Activated CD8-positive, alpha-beta memory T cell treated with anti-CD3 and anti-CD28 coated beads for 1 hour (primary cell): ENCODE results near the gene TIMM23.
"Not testable (repeated sequence)": the region's sequence is repeated elsewhere in the genome, so short reads cannot be mapped to it uniquely, and the experiment has no call there.

ENCODE experiments used
- DNase-seq, 2 donors: peaks; one replicate each; pipeline ENCODE4 v3.0.0-alpha.2; 2020; ENCODE audit warnings: low read depth in 1 of 2; ENCODE audit errors: extremely low read depth in 1 of 2

TIMM23 gene

DNA sequence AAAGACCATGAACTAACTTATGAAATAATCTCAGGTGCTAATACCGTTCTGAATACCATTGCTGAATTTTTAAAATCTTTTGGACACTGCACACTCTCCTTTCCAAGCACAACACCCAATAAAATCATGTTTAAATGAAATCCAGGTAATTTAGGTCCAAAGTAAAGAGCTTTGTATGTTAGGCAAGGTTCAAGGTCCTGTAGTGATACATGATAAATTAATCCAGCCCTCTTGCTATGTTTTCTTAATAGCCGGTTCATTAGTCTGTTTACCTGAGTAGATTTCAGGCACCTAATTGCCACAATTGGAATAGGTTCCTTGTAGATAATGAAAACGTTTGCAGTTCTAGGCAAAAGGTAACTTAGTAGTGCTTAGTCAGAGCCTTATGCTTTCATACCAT is 13.3 kb downstream of the TIMM23 start:
- DNase-seq = not testable (repeated sequence)

DNA sequence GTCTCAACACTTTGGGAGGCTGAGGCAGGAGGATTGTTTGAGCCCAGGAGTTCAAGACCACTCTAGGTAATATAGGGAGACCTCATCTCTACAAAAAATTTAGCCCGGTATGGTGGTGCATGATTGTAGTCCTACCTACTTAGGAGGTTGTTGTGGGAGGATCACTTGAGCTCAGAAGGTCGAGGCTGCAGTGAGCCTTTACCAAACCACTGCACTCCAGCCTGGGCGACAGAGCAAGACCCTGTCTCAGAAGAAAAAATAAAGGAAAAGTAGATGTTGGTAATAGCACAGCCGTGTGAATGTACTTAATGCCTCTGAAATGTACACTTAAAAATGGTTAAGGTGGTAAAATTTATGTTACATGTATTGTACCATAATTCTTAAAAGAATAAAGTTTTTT is 25.3 kb downstream of the TIMM23 start:
- no peak for DNase-seq

DNA sequence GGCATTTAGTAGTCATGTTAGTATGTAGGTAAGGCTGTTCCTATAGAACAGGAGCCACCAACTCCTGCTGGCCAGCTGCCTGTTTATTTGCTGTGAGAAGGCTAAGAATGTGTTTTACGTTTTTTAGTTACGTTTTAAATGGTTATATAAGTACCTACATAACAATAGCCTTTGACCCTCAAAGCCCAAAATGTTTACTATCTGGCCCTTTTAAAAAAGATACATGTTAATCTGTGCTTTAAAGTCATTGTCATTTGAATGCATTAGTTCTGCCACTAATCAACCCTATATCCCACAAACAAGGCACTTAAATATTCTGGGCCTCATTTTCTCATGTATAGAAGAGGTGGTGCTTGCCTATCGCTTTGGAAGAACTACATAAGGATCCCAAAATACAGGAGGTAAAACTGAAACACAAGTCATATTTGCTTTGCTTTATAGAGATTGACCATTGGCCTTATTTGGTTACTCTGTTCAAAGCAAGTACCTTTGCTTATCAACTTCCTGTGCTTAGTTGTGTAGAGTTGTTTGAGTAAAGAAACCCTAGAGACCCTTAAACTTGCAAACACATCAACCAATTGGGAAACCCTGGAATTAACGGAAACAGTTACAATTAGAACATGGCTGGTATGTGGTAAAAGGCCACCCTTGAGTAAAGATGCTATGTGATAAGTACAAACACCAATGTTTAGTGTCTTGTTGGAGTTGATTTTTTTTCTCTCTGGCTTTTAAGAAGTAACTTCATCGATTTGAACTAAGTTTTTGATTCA is 25.9 kb downstream of the TIMM23 start:
- no peak for DNase-seq

DNA sequence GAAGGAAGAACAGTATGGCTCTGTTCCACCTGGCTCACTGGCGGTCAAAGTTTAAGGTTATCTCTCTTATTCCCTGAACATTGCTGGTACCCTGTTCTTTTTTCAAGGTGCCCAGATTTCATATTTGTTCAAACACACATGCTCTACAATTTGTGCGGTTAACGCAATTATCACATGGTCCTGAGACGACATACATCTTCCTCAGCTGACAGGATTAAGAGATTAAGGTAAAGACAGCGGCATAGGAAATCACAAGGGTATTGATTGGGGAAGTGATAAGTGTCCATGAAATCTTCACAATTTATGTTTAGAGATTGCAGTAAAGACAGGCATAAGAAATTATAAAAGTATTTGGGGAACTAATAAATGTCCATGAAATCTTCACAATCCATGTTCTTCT is 27.7 kb downstream of the TIMM23 start:
- DNase-seq = not testable (repeated sequence)

DNA sequence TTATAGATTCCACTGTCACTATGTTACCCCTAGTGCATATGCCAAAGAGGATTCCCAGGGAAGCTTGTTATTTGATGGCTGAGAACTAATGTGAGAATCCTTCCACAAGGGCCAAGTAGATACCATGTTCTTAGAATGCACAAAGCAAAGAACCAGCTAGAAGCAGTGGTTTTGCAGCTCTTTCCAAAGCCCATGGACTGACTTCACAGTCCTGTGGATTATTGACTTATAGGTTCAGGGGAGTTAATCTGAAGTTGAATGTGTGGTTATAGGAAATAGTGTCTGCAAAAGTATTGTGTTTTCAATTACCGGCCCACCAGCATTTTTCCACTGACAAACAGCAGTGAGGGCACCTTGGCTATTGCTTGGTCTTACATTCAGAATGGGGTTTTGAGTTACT is 28.2 kb downstream of the TIMM23 start:
- DNase-seq = no peak

DNA sequence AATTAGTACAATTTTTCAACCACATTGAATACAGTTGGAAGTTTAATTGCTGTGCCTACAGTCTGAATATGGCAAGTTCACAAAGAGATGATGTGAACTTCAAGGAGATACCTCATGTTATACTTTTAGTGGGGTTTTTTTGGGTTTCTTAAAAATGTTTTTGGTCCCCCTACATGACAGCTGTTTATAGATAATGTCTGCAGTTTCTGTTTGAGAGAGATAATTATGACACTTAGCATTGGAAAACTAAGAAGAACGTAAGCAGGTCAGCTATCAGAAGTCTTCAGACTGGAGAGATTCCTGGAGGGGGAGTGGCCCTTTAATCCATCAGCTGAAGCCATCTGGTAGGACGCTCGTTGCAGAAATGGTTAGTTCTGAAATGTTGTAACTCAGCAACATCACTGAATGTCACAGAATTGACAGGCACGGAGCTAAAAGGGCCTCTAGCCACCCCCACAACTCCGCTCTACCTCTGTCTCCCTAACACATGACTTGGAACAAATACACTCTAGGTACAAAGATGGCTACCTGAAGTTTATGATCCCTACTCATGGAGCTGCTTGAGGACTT is 29.0 kb downstream of the TIMM23 start:
- DNase-seq = no peak

DNA sequence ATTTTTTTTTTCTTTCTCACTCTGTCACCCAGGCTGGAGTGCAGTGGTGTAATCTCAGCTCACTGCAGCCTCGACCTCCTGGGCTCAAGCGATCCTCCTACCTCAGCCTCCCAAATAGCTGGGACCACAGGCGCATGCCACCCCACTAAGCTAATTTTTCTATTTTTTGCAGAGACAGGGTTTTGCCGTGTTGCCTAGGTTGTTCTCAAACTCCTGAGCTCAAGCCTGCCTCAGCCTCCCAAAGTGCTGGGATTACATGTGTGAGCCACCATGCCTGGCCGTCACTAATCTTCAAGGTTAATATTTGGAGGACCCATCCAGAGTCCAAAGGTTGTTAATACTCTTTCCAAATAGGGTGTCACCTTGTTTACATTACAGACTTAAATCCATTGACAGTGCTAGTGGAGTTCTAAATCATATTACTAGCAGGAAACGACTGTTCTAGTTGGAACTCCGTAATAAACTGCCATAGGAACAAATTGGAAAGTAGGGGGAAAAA is 29.9 kb downstream of the TIMM23 start:
- not testable (repeated sequence) for DNase-seq

DNA sequence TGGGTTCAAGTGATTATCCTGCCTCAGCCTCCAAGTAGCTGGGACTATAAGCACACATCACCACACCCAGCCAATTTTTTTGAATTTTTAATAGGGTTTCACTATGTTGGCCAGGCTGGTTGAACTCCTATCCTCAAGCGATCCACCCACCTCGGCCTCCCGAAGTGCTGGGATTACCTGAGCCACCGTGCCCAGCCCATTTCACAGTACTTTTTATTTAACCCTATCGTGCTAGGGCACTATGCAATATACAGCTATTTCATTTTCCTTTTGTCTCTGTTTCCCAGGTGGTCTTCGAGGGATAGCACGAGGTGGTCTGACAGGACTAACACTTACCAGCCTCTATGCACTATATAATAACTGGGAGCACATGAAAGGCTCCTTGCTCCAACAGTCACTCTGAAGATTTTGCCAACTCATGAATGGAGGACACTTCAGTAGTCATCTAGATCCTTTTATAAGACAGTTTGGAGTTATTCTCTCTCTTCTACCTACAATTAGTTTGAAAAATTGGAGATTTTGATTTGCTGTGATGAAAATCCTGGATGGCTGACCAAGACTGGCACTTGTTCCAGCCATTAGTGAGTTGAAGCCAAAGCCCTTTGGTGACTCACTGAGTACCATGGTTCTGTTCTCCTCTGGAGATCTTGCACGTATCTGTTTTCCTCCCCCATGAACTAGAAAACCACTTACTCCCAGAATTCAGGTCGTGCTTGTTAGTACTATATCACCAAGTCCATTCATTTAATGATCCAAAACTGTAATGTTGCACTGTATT is 30.8 kb downstream of the TIMM23 start:
- DNase-seq = no peak

DNA sequence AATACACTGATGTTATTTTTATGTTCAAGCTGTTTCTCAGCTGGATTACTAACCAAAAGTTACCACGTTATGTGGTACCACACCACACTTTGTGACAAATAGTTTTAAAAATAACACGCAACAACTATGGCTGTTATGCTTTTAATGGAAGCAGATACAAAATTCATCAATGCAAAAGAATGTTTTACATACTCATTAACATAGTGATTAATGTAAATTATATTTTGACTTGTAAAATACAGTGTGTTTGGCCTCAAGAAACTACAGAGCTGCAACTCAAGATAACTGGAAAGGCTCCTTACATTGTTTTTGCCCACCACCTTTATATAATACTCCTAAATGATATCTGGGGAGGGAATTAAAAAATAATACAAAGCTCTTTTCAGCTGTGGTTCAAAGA is 32.7 kb downstream of the TIMM23 start:
- no peak for DNase-seq

DNA sequence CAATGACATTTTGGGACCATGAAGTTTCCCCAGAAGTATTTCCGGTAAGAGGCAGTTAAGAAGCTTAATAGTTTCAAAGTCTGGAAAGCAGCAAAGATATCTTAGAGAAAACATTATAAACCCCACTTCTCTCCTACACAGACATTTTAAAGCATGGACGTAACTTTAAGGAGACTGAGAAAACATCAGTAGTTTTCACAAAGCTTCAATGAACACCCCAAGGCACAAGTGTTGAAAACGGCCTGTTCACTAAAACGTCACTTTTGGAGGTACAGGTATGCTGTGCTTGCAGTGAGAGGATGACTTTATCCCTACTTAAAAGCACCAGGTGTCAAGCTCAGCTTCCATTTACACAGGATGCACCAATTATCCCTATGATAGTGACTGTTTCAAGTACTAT is 33.1 kb downstream of the TIMM23 start:
- DNase-seq = no peak

DNA sequence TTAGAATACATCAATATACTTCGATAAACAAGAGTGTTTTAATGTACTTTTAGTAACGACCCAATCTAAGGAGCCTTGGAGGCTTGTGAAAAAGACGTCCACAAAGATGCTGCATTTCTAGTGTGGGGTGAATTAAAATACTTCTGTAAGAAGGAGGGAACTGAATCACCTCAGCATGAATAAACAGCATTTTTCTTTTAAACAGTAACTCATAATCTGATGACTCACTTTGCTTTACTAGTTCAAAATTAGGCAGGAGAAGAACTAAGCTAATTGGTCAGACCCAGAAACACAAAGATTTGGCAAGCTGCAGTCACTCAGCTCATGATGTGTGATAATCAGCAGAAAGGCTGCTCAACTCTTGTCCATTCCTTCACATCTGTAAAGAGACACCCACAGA is 33.9 kb downstream of the TIMM23 start:
- DNase-seq = no peak

DNA sequence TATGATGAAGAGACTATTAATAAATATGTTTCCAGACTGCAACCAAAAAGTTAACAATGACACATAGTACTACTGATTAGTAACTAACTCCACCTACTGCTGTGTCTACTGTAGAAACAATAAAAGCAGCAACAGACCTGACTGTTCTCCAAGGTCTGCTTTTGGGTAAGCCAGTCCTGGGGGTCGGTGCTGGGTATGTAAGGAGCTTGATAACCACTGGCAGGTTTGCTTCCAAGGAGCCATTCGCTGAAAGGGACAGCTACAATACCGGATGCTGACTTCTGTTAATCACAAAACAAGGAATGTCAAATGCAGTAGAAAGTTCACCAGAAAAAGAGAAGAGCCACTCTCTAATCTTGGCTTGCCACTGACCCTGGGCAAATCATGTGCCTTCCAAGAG is 40.5 kb downstream of the TIMM23 start:
- DNase-seq = no peak

DNA sequence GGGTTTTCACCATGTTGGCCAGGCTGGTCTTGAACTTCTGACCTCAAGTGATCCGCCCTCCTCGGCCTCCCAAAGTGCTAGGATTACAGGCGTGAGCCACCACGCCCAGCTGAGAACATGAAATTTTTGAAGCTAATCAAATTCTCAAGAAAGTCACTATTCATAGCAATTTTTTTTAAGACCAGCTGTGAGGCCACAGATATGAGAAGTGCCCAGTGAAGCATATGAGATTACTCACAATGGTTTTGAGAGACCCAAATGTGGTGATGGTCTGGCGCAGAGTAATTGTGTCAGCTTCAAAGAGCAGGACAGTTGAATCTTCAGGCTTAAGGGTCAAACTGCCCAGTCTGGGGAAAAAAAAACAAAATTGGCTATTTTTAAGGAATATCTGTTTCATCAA is 41.9 kb downstream of the TIMM23 start:
- DNase-seq = no peak

DNA sequence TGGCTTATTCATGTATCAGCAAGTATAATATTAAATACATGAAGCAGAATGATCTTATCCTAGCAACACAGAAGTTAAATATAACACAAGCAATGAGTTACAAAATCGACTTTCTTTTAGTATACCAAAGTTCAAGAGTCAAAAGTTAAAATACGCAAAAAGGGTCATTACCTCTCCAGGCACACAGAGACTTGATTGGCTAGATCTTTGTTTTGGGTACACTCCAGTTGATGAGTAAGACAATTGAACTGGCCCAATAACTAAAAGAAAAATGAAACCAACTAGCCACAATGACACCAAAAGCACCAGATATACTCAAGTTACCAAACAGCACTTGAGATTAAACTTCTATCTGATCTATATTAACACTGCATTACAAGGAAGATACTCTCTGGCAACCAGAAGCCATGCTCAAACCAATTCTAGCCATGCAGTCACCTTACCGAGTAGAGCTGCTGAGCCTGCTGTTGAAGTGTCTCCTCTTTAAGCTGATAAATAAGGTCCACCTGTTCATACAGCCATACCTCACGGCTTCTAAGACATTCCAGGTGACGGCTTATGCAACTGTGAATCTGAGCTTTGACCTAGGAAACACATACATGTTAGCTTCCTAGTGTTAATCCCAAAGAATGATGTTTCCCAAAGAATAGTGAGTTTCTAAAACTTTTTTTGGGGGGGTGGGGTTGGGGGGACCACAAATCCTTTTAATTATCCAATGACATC is 42.6 kb downstream of the TIMM23 start:
- no peak for DNase-seq

DNA sequence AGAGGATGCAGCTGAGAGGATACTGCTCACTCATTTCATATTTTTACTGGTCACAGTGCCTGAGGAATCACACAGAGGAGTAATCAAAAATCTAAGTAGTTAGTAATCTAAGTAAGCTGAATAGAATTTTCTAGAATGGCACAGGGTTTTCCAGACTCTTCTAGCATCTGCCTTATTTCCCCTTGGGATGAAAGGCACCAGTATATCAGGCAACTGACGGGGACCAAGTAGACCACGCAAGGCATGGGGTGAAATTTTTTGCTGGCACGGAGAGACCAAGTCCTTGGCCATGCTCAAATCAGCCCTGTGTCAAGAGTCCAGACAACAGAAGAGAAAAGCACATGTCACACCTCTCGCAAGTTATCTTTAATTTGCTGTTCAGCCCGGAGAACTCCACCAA is 43.9 kb downstream of the TIMM23 start:
- no peak for DNase-seq

DNA sequence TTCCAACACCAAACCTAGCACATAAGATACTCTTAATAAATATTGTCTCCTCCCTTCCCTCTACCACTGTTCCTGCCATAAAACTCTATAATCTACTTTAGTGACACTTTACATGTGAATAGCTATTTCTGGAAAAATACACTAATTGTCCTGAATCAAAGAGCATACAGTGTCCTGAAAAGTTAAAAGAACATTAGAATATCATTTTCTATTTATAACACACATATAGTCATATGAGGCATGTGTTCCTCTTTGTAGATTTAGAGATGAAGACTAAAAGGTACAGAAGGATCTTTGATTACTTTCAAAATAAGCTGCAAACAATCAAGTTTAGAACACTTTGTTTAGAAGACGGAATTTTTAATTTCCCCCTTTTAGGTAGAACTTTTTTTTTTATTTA is 44.5 kb downstream of the TIMM23 start:
- DNase-seq = no peak

DNA sequence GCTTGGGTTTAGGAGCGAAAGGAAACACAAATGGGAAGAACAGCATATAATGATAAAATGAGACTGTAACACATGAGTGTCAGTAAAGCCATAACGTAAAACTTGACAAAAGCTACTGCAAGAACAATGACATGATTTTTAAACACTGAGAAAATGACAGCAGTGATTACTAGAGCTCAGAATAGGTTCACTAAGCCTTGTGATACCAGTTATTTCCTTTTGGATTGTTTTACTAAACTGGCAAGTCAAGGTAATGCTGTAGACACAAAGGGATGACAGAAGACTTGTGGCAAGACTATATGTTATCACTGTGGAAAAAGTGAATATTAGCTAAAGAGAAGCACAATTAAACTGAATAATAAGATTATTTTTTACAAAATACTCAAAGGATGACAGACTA is 45.4 kb downstream of the TIMM23 start:
- no peak for DNase-seq

DNA sequence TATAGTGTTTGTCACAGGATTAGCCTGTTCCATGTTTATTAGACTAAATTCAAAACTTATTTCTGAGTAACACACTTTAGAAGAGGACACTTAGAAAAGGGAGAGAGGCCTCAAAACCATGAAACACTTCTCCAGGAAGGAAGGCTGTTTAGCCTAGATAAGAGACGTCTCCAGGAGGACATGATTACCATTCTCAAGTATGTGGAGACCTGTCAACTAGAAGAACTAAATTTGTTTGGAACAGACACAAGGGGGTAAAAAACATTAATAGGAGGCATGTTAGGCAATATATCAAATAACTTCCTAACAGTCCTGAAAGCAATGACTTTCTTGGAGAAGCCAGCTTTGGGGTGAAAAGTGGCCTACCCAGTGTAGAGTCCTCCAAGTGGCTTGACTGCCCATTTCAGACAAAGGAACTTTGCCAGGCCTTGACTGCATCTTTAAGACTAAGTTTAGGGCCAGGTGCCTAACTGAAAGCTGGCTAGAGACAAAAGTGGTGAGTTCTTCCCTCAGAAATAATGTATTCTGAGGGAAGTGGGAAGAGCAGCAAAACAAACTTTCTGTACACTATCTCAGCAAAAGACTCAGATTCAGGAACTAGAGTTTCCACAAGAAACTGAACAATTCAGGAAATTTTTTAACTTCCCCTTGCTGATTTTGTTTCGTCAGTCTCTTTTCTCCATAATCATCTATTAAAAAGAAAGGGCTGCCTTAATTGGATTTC is 46.3 kb downstream of the TIMM23 start:
- DNase-seq = no peak

DNA sequence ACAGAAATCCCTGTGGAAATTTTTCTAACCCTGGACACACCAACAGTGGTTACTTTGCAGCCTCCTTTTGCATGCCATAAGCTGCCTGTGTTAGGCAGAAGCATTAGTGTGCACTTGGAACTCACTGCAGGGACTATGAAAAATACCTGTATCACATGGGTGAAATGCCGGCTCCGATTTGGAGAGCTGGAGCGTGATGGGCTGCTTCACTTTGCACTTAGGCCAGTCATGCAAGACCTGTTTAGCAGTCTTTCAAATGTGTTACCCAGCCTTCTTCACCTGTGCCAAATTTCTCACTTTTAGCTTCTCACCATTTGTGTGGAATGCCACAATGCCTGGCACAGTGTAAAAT is 46.9 kb downstream of the TIMM23 start:
- DNase-seq = no peak

DNA sequence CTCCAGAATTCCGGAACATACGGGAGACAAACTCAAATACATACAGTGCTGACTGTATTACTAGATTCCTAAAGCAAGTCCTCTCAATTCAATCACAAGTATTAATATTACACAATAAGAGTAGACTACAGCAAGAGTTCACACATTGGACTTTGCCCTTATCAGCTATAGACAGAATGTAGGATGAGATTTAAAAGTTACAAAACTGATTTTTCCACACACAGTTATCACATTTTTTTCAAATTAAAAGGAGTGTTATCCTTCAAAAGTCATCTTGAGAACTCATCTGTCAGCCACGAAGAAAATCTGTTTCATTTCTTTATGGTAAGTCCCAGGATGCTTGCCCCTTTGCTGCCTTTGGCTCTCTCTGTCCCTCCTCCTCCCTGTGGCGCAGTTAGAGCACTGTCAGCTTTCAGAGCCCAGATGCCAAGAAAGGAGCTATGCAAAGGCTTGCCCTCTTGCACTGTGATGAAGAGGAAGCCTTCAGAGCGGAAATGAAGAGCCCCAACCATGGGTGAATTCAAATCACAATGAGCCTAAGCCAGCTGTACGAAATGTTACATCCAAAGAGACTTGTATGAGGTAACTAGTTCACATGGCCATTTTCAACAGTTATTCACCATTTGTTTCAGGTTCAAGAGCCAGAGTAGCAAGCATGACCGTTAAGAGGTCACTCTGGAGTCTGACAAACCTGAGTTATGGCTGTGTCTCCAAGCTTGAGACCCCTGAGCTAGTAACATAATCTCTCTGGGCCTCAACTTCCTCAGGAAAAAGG is 47.5 kb downstream of the TIMM23 start:
- no peak for DNase-seq
